B cell (primary cell): ENCODE data around the gene BTG3. TPM values are rescaled to one million over a fixed set of nuclear protein-coding genes. Genes with fewer than 3 reads are reported as not detected.

ENCODE experiments used
- ATAC-seq: fragments of 200-7000 bp; cut with Tn5 transposase; one replicate; pipeline ENCODE4 v1.10.0; 2021; ENCODE audit warnings: low read depth, mild to moderate bottlenecking, moderate number of reproducible peaks, moderate library complexity
- CTCF ChIA-PET: fragments of 350-600 bp; sonication (Branson Sonifier 250); formaldehyde crosslinking; loops from one replicate; lab custom pipeline; 2021; ENCODE audit warnings: antibody characterized with exemption, inconsistent platforms; lab: Charles Lee
- POLR2A ChIA-PET: fragments of 350-600 bp; sonication (Branson Sonifier 250); formaldehyde crosslinking; loops from one replicate; lab custom pipeline; 2021; ENCODE audit warnings: antibody characterized with exemption; lab: Charles Lee
- DNase-seq: peaks from one replicate; pipeline ENCODE4 v3.0.0; 2013
- H2AFZ ChIP-seq: 2 replicates; pipeline ENCODE4 v1.6.1; 2012; ENCODE audit warnings: mild to moderate bottlenecking, low read depth, low read length; ENCODE audit not compliant: insufficient read depth, poor library complexity, severe bottlenecking
- H3K27ac ChIP-seq, 2 donors: 1 replicate in 1 of 2; 2 replicates in 1 of 2; pipeline ENCODE4 v1.5.1; 2012 to 2013; ENCODE audit warnings: low read length in 2 of 2, mild to moderate bottlenecking in 2 of 2, moderate library complexity in 1 of 2
- H3K27me3 ChIP-seq, 4 experiments: fragments of 200-600 bp in 1 of 4; sonication (generic) in 1 of 4; replicated peaks in 1 of 4; 1 replicate in 2 of 4; 2 replicates in 2 of 4; pipeline versions ENCODE4 v1.6.1 to v1.7.0; 2013 to 2016; ENCODE audit warnings: low read length in 3 of 4, mild to moderate bottlenecking in 2 of 4, mixed read lengths in 1 of 4, moderate library complexity in 1 of 4; ENCODE audit not compliant: insufficient read depth in 4 of 4, control insufficient read depth in 3 of 4; ENCODE audit errors: control extremely low read depth in 1 of 4
- H3K36me3 ChIP-seq, 2 experiments: replicated peaks in 1 of 2; 1 replicate in 1 of 2; 2 replicates in 1 of 2; pipeline versions ENCODE4 v1.6.1 to v1.7.1; 2013; ENCODE audit warnings: low read length in 1 of 2; ENCODE audit not compliant: insufficient read depth in 2 of 2, control insufficient read depth in 1 of 2; ENCODE audit errors: control extremely low read depth in 1 of 2, extremely low read depth in 1 of 2
- H3K4me1 ChIP-seq, 2 donors: fragments of 200-600 bp in 1 of 2; sonication (generic) in 1 of 2; 1 replicate in 1 of 2; 2 replicates in 1 of 2; pipeline versions ENCODE4 v1.5.1 to v1.6.1; 2013 to 2017; ENCODE audit warnings: low read length in 2 of 2; ENCODE audit not compliant: control insufficient read depth in 2 of 2, insufficient read depth in 2 of 2
- H3K4me2 ChIP-seq: replicated peaks from 2 replicates; pipeline ENCODE3; 2012; ENCODE audit warnings: mild to moderate bottlenecking, low read depth, low read length; ENCODE audit not compliant: poor library complexity, severe bottlenecking
- H3K4me3 ChIP-seq, 5 experiments: fragments of 200-600 bp in 1 of 5; sonication (generic) in 1 of 5; 1 replicate in 3 of 5; 2 replicates in 2 of 5; pipeline versions ENCODE4 v1.5.1 to v1.7.0; 2011 to 2016; ENCODE audit warnings: low read length in 4 of 5, mild to moderate bottlenecking in 4 of 5, low read depth in 2 of 5, control low read depth in 1 of 5, moderate library complexity in 1 of 5; ENCODE audit not compliant: insufficient read depth in 1 of 5; ENCODE audit errors: control extremely low read depth in 1 of 5, extremely low read depth in 1 of 5
- H3K79me2 ChIP-seq: fragments of 200-600 bp; sonication (generic); one replicate; pipeline ENCODE4 v1.6.0; 2016; ENCODE audit warnings: low read length; ENCODE audit not compliant: control insufficient read depth, insufficient read depth
- H3K9ac ChIP-seq: fragments of 200-600 bp; sonication (generic); 2 replicates; pipeline ENCODE4 v1.6.1; 2017; ENCODE audit warnings: mild to moderate bottlenecking, low read length, moderate library complexity
- H3K9me3 ChIP-seq, 3 donors: one replicate each; pipeline versions ENCODE4 v1.6.1 to v1.7.1; 2013; ENCODE audit warnings: low read length in 2 of 3; ENCODE audit not compliant: control insufficient read depth in 2 of 3, insufficient read depth in 1 of 3; ENCODE audit errors: control extremely low read depth in 1 of 3
- H4K20me1 ChIP-seq: 2 replicates; pipeline ENCODE4 v1.6.0; 2012; ENCODE audit warnings: mild to moderate bottlenecking, low read length; ENCODE audit not compliant: insufficient read depth, control insufficient read depth, poor library complexity, severe bottlenecking
- H3K27ac Mint-ChIP-seq: one replicate; pipeline ENCODE4 v1.8.0; 2021; ENCODE audit warnings: mixed read lengths
- H3K27me3 Mint-ChIP-seq: one replicate; pipeline ENCODE4 v1.8.0; 2021; ENCODE audit warnings: mixed read lengths
- H3K4me1 Mint-ChIP-seq: one replicate; pipeline ENCODE4 v1.8.0; 2021; ENCODE audit warnings: mixed read lengths
- H3K4me3 Mint-ChIP-seq: one replicate; pipeline ENCODE4 v1.8.0; 2021; ENCODE audit warnings: mixed read lengths
- H3K9me3 Mint-ChIP-seq: one replicate; pipeline ENCODE4 v1.8.0; 2022; ENCODE audit warnings: mixed read lengths; ENCODE audit not compliant: insufficient read depth
- CTCF ChIP-seq: fragments of 200-600 bp; IDR thresholded peaks from one replicate; pipeline ENCODE4 v1.8.0; 2022; ENCODE audit warnings: antibody characterized with exemption, mild to moderate bottlenecking
- EZH2 ChIP-seq: IDR thresholded peaks from 2 replicates; pipeline ENCODE4 v1.6.1; 2012; ENCODE audit warnings: borderline replicate concordance, low read depth, mild to moderate bottlenecking, moderate library complexity, low read length; ENCODE audit not compliant: insufficient read depth, poor library complexity, severe bottlenecking
- WGBS: methylation state at CpG from one replicate; pipeline ENCODE4 v1.1.5; 2013; ENCODE audit warnings: missing lambda C conversion rate; ENCODE audit not compliant: insufficient coverage; 5-methylcytosine and 5-hydroxymethylcytosine counted together
- intact Hi-C: fragments of 100-400 bp; cut with micrococcal nuclease; formaldehyde crosslinking; loops from one replicate; pipeline ENCODE4 v1.10.0; 2022
- polyA plus RNA-seq: library from polyadenylated mRNA; depleted of rRNA; stranded (reverse); fragments of >200 nt; gene quantifications from 2 replicates; pipeline ENCODE4 v1.2.3, GENCODE V29; 2012
- total RNA-seq, 2 donors: library from RNA; stranded (reverse); fragments of 120-200 nt in 1 of 2; gene quantifications; 1 replicate in 1 of 2; 2 replicates in 1 of 2; pipeline versions ENCODE4 v1.2.3 to v1.2.4, GENCODE V29; 2013 to 2022

The BTG3 gene
- total and polyA plus RNA-seq, 2 donors (not counting 1 experiment from before 2014, with no cell fraction given): 11.8 to 14.9 TPM

DNA sequence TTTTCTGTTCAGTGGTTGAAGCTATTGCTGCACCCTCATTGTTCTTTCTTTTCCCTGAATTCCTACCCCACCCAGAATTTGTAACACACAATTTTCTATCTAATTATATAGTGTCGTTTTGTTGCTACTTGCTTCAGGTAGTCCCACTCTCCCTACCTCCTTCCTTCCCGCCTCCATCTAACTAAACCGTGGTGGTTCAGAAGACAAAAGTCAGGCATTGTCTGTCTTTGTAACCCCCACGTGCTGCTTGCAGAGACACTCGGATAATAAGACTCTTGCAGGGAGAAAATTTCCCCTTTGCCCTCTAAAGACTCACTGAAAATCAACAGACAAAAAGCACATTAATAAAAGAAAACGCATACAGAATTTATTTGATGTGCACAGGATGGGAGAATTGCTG is 46.2 kb upstream of the BTG3 start:
- ATAC-seq (no peak), DNase-seq (no peak)
- Histone ChIP-seq H3K9me3 (no peaks in the 10 kb centered on the region), H3K4me3 (no peak overlapping the region), H4K20me1 (no peaks in the 10 kb centered on the region), H3K27ac (no peak overlapping the region), H3K27me3 (peaks cover 0 to 2% (median 0%) of the 10 kb centered on the region in 4 experiments), H3K4me2 (no peak overlapping the region), H3K9ac (no peak overlapping the region), H3K4me1 (no peaks in the 10 kb centered on the region), H3K79me2 (no peaks in the 10 kb centered on the region), H3K36me3 (no peaks in the 10 kb centered on the region), H2AFZ (no peak overlapping the region)
- Mint-ChIP-seq H3K4me1 (no peaks in the 10 kb centered on the region), H3K27me3 (peaks cover 29% of the 10 kb centered on the region), H3K27ac (no peak overlapping the region), H3K4me3 (no peak overlapping the region), H3K9me3 (no peaks in the 10 kb centered on the region)
- ChIA-PET CTCF (no interaction called here), POLR2A (no interaction called here)
- WGBS: 86% methylated on average over 4 of the region's 6 CpGs
- TF ChIP-seq EZH2 (no peak), CTCF (no peak)
- intact Hi-C loops: no loop called here

GRCh38 chr21:17651526-17651925 is 38.8 kb upstream of the BTG3 start:
- no peaks in the 10 kb centered on the region for H3K4me1 ChIP-seq
- no peak overlapping the region for H3K27ac ChIP-seq
- TF ChIP-seq CTCF (no peak), EZH2 (no peak)
- no peak overlapping the region for H2AFZ ChIP-seq
- intact Hi-C loops: no loop called here
- ATAC-seq: no peak
- CTCF ChIA-PET: no interaction called here
- peaks cover 17% of the 10 kb centered on the region for H3K27me3 Mint-ChIP-seq
- POLR2A ChIA-PET: no interaction called here
- H3K9ac ChIP-seq: no peak overlapping the region
- no peaks in the 10 kb centered on the region for H3K36me3 ChIP-seq
- 100% methylated on average over 1 of the region's 3 CpGs for WGBS
- H3K79me2 ChIP-seq: no peaks in the 10 kb centered on the region
- H3K9me3 ChIP-seq: no peaks in the 10 kb centered on the region
- H3K4me2 ChIP-seq: no peak overlapping the region
- H3K4me3 Mint-ChIP-seq: no peak overlapping the region
- H3K9me3 Mint-ChIP-seq: no peaks in the 10 kb centered on the region
- no peaks in the 10 kb centered on the region for H3K27me3 ChIP-seq
- no peak overlapping the region for H3K27ac Mint-ChIP-seq
- no peaks in the 10 kb centered on the region for H4K20me1 ChIP-seq
- no peak overlapping the region for H3K4me3 ChIP-seq
- no peak for DNase-seq
- no peaks in the 10 kb centered on the region for H3K4me1 Mint-ChIP-seq
